Measurements from ENCODE around the gene TAMM41. TPM values are rescaled to one million over a fixed set of nuclear protein-coding genes. Genes with fewer than 3 reads are reported as not detected.

Gene TAMM41
- total and polyA plus RNA-seq, 2 donors (not counting 1 experiment from before 2014, with no cell fraction given), result 36.1 to 52.3 TPM

DNA sequence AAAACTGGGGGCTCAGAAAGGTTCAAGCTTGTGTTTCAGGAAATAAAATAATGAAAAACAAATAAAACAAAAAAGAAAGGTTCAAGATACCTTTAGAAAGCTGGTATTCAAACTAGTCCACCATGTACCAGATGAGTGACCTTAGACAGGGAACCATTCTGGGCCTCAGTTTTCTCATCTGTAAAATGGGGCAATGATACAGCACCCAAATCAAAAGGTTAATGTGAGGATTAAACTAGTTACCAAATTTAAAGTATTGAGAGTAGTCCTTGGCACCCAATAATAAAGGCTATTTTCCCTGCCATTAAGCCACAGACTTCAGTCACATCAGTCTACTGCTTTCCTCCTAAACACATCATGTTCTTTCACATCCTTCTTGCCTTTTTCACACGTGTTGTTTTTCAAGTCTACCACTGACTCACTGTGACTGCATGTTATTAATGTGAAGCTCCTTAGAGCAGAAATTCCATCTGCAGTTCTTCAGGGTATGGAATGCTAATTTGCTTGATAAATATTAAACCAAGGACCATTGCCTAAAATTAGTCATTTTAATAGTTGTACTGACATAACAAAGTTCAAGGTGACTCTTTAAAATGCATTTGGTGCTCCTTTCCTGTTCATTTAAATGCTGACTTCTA lies 19.9 kb downstream of the TAMM41 start:
- Mint-ChIP-seq H3K4me1 (no peaks in the 10 kb centered on the region), H3K27ac (no peak overlapping the region), H3K9me3 (ENCODE audit: insufficient read depth) (no peaks in the 10 kb centered on the region), H3K27me3 (no peaks in the 10 kb centered on the region), H3K4me3 (no peak overlapping the region)
- H3K4me1 ChIP-seq (ENCODE audit: control insufficient read depth in 2 of 2, insufficient read depth in 2 of 2, low read length in 2 of 2), result no peaks in the 10 kb centered on the region
- ChIA-PET CTCF (interaction anchor here (2.0 kb wide), 1 partner anchor 22 kb away, joined by 7 read pairs; no protein-coding TSS in a partner anchor), POLR2A (no interaction called here)
- no CpG with 5 or more reads among the region's 1 CpG for WGBS (ENCODE audit: insufficient coverage)
- H3K36me3 ChIP-seq (replicated peaks in 1 of 2; ENCODE audit: control extremely low read depth in 1 of 2, control insufficient read depth in 1 of 2, extremely low read depth in 1 of 2, insufficient read depth in 2 of 2, low read length in 1 of 2), result peaks cover 4 to 66% of the 10 kb centered on the region in 2 experiments
- H4K20me1 ChIP-seq (ENCODE audit: control insufficient read depth, insufficient read depth, low read length, poor library complexity, severe bottlenecking), result no peaks in the 10 kb centered on the region
- ATAC-seq (ENCODE audit: low read depth) (no peak), DNase-seq (no peak)
- no peak overlapping the region for H3K27ac ChIP-seq (ENCODE audit: low read length in 2 of 2)
- no peaks in the 10 kb centered on the region for H3K27me3 ChIP-seq (replicated peaks in 1 of 4; ENCODE audit: control extremely low read depth in 1 of 4, control insufficient read depth in 3 of 4, insufficient read depth in 4 of 4, low read length in 3 of 4)
- no peak overlapping the region for H3K9ac ChIP-seq (ENCODE audit: low read length)
- no peak overlapping the region for H3K4me3 ChIP-seq (ENCODE audit: control extremely low read depth in 1 of 5, extremely low read depth in 1 of 5, insufficient read depth in 1 of 5, low read depth in 2 of 5, low read length in 4 of 5)
- H2AFZ ChIP-seq (ENCODE audit: insufficient read depth, low read depth, low read length, poor library complexity, severe bottlenecking), result no peak overlapping the region
- no peak overlapping the region for H3K4me2 ChIP-seq (replicated peaks; ENCODE audit: low read depth, low read length, poor library complexity, severe bottlenecking)
- H3K9me3 ChIP-seq (ENCODE audit: control extremely low read depth in 1 of 3, control insufficient read depth in 2 of 3, insufficient read depth in 1 of 3, low read length in 2 of 3), result no peaks in the 10 kb centered on the region
- intact Hi-C loops (cut with micrococcal nuclease), result no loop called here
- TF ChIP-seq, protein P1, sequence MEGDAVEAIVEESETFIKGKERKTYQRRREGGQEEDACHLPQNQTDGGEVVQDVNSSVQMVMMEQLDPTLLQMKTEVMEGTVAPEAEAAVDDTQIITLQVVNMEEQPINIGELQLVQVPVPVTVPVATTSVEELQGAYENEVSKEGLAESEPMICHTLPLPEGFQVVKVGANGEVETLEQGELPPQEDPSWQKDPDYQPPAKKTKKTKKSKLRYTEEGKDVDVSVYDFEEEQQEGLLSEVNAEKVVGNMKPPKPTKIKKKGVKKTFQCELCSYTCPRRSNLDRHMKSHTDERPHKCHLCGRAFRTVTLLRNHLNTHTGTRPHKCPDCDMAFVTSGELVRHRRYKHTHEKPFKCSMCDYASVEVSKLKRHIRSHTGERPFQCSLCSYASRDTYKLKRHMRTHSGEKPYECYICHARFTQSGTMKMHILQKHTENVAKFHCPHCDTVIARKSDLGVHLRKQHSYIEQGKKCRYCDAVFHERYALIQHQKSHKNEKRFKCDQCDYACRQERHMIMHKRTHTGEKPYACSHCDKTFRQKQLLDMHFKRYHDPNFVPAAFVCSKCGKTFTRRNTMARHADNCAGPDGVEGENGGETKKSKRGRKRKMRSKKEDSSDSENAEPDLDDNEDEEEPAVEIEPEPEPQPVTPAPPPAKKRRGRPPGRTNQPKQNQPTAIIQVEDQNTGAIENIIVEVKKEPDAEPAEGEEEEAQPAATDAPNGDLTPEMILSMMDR (IDR thresholded peaks at IDR 0.05), result no peak
- TF ChIP-seq EZH2 (IDR thresholded peaks at IDR 0.05; ENCODE audit: borderline replicate concordance, insufficient read depth, low read depth, low read length, poor library complexity, severe bottlenecking), result no peak
- H3K79me2 ChIP-seq (ENCODE audit: control insufficient read depth, insufficient read depth, low read length), result no peaks in the 10 kb centered on the region

DNA sequence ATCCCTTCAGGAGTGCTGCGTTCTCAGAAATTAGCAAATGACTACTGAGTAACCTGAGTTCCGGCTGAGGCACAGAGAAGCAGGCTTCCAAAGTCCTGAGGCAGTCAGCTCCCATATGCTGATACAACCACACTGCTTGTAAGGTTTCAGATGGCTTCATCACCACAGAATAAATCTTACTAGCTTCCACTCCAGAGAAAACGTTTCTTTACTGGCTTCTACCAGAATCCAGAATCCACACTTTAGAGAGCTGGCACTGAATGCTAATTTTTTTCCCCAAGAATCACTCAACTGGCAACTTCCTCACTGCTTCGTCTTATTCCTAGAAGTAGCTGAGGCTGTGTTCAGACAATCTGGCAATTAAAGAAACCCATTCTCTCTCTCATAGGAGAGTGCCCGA lies 21.4 kb downstream of the TAMM41 start:
- CTCF ChIA-PET, result interaction anchor here (2.0 kb wide), 1 partner anchor 21 kb away, joined by 7 read pairs; no protein-coding TSS in a partner anchor
- no peaks in the 10 kb centered on the region for H3K79me2 ChIP-seq (ENCODE audit: control insufficient read depth, insufficient read depth, low read length)
- POLR2A ChIA-PET, result no interaction called here
- H3K9me3 Mint-ChIP-seq (ENCODE audit: insufficient read depth), result no peaks in the 10 kb centered on the region
- WGBS (ENCODE audit: insufficient coverage), result 100% methylated on average over 3 of the region's 5 CpGs
- no peaks in the 10 kb centered on the region for H3K27me3 Mint-ChIP-seq
- no peak overlapping the region for H3K4me3 ChIP-seq (ENCODE audit: control extremely low read depth in 1 of 5, extremely low read depth in 1 of 5, insufficient read depth in 1 of 5, low read depth in 2 of 5, low read length in 4 of 5)
- peaks cover 5 to 64% of the 10 kb centered on the region in 2 experiments for H3K36me3 ChIP-seq (replicated peaks in 1 of 2; ENCODE audit: control extremely low read depth in 1 of 2, control insufficient read depth in 1 of 2, extremely low read depth in 1 of 2, insufficient read depth in 2 of 2, low read length in 1 of 2)
- H4K20me1 ChIP-seq (ENCODE audit: control insufficient read depth, insufficient read depth, low read length, poor library complexity, severe bottlenecking), result no peaks in the 10 kb centered on the region
- H3K27ac Mint-ChIP-seq, result no peak overlapping the region
- TF ChIP-seq EZH2 (IDR thresholded peaks at IDR 0.05; ENCODE audit: borderline replicate concordance, insufficient read depth, low read depth, low read length, poor library complexity, severe bottlenecking), result no peak
- TF ChIP-seq, protein P1 (IDR thresholded peaks at IDR 0.05), result no peak
- no peaks in the 10 kb centered on the region for H3K9me3 ChIP-seq (ENCODE audit: control extremely low read depth in 1 of 3, control insufficient read depth in 2 of 3, insufficient read depth in 1 of 3, low read length in 2 of 3)
- intact Hi-C loops (cut with micrococcal nuclease), result no loop called here
- H3K27ac ChIP-seq (ENCODE audit: low read length in 2 of 2), result no peak overlapping the region
- H2AFZ ChIP-seq (ENCODE audit: insufficient read depth, low read depth, low read length, poor library complexity, severe bottlenecking), result no peak overlapping the region
- ATAC-seq (ENCODE audit: low read depth) (no peak), DNase-seq (no peak)
- H3K4me3 Mint-ChIP-seq, result no peak overlapping the region
- no peaks in the 10 kb centered on the region for H3K27me3 ChIP-seq (replicated peaks in 1 of 4; ENCODE audit: control extremely low read depth in 1 of 4, control insufficient read depth in 3 of 4, insufficient read depth in 4 of 4, low read length in 3 of 4)
- H3K4me1 ChIP-seq (ENCODE audit: control insufficient read depth in 2 of 2, insufficient read depth in 2 of 2, low read length in 2 of 2), result no peaks in the 10 kb centered on the region
- H3K4me1 Mint-ChIP-seq, result no peaks in the 10 kb centered on the region
- no peak overlapping the region for H3K9ac ChIP-seq (ENCODE audit: low read length)
- H3K4me2 ChIP-seq (replicated peaks; ENCODE audit: low read depth, low read length, poor library complexity, severe bottlenecking), result no peak overlapping the region

All from B cell (primary cell).